Osteoblast (primary cell): Measurements from ENCODE around the gene C6orf136. TPM values are rescaled to one million over a fixed set of nuclear protein-coding genes. Genes with fewer than 3 reads are reported as not detected.

Source experiments
- DNase-seq: peaks from one replicate; pipeline ENCODE4 v3.0.0; 2011; ENCODE audit warnings: low spot score, mixed read lengths; ENCODE audit not compliant: insufficient read length; ENCODE audit errors: missing footprints
- H2AFZ ChIP-seq: 2 replicates; pipeline ENCODE4 v1.6.0; 2011; ENCODE audit warnings: mild to moderate bottlenecking, low read length
- H3K27ac ChIP-seq: 2 replicates; pipeline ENCODE4 v1.5.1; 2011; ENCODE audit warnings: mild to moderate bottlenecking, low read depth, low read length, moderate library complexity
- H3K27me3 ChIP-seq: 2 replicates; pipeline ENCODE4 v1.6.0; 2012; ENCODE audit warnings: mild to moderate bottlenecking, control low read depth, inconsistent platforms, low read length, moderate library complexity; ENCODE audit not compliant: insufficient read depth
- H3K36me3 ChIP-seq: 2 replicates; pipeline ENCODE4 v1.5.1; 2011; ENCODE audit warnings: mild to moderate bottlenecking, low read length, control low read depth, moderate library complexity; ENCODE audit not compliant: insufficient read depth
- H3K4me1 ChIP-seq: 2 replicates; pipeline ENCODE4 v1.5.1; 2011; ENCODE audit warnings: mild to moderate bottlenecking, low read length, control low read depth, moderate library complexity; ENCODE audit not compliant: insufficient read depth
- H3K4me2 ChIP-seq: 2 replicates; pipeline ENCODE4 v1.6.0; 2011; ENCODE audit warnings: mild to moderate bottlenecking, low read length; ENCODE audit not compliant: insufficient read depth
- H3K4me3 ChIP-seq: fragments of 200-600 bp; sonication (generic); 3 replicates; pipeline ENCODE4 v1.5.1; 2012; ENCODE audit warnings: mild to moderate bottlenecking, low read length, inconsistent platforms; ENCODE audit not compliant: insufficient read depth
- H3K79me2 ChIP-seq: 2 replicates; pipeline ENCODE4 v1.6.0; 2012; ENCODE audit warnings: mild to moderate bottlenecking, low read length, control low read depth, inconsistent platforms; ENCODE audit not compliant: insufficient read depth
- H3K9me3 ChIP-seq: 2 replicates; pipeline ENCODE4 v1.5.1; 2011; ENCODE audit warnings: low read depth, low read length, control low read depth
- H4K20me1 ChIP-seq: 2 replicates; pipeline ENCODE4 v1.6.0; 2012; ENCODE audit warnings: mild to moderate bottlenecking, low read length, control low read depth; ENCODE audit not compliant: insufficient read depth
- total RNA-seq: library from RNA; depleted of rRNA; stranded (reverse); fragments of >200 nt; gene quantifications from 2 replicates; pipeline ENCODE4 v1.2.3, GENCODE V29; 2012
- TF ChIP-seq, protein P1 (sequence below): IDR thresholded peaks from 2 replicates; pipeline ENCODE4 v1.5.1; 2011; ENCODE audit warnings: mild to moderate bottlenecking, low read depth, low read length, moderate library complexity; ENCODE audit errors: extremely low read depth

The C6orf136 gene
- total RNA-seq, 1 donor = 6.2 TPM

GRCh38 chr6:30688569-30688968, 41.6 kb downstream of the C6orf136 start:
- peak overlapping the region; percentile 91 for H3K27ac ChIP-seq
- H3K9me3 ChIP-seq = no peaks in the 10 kb centered on the region
- TF ChIP-seq, protein P1, sequence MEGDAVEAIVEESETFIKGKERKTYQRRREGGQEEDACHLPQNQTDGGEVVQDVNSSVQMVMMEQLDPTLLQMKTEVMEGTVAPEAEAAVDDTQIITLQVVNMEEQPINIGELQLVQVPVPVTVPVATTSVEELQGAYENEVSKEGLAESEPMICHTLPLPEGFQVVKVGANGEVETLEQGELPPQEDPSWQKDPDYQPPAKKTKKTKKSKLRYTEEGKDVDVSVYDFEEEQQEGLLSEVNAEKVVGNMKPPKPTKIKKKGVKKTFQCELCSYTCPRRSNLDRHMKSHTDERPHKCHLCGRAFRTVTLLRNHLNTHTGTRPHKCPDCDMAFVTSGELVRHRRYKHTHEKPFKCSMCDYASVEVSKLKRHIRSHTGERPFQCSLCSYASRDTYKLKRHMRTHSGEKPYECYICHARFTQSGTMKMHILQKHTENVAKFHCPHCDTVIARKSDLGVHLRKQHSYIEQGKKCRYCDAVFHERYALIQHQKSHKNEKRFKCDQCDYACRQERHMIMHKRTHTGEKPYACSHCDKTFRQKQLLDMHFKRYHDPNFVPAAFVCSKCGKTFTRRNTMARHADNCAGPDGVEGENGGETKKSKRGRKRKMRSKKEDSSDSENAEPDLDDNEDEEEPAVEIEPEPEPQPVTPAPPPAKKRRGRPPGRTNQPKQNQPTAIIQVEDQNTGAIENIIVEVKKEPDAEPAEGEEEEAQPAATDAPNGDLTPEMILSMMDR = no peak
- H3K4me2 ChIP-seq = peak overlapping the region; percentile 96
- no peak for DNase-seq
- H3K4me1 ChIP-seq = peaks cover 36% of the 10 kb centered on the region
- H3K79me2 ChIP-seq = peaks cover 57% of the 10 kb centered on the region
- peaks cover 23% of the 10 kb centered on the region for H4K20me1 ChIP-seq
- no peaks in the 10 kb centered on the region for H3K27me3 ChIP-seq
- peaks cover 7% of the 10 kb centered on the region for H3K36me3 ChIP-seq
- H2AFZ ChIP-seq = no peak overlapping the region
- H3K4me3 ChIP-seq = peak overlapping the region; percentile 96

- Histone ChIP-seq H3K27me3 (no peaks in the 10 kb centered on the region), H3K79me2 (peaks cover 50% of the 10 kb centered on the region), H3K36me3 (peaks cover 4% of the 10 kb centered on the region), H3K27ac (peak overlapping the region; percentile 91), H2AFZ (no peak overlapping the region), H3K4me1 (peaks cover 36% of the 10 kb centered on the region), H3K4me2 (peak overlapping the region; percentile 81), H4K20me1 (peaks cover 18% of the 10 kb centered on the region), H3K4me3 (no peak overlapping the region), H3K9me3 (no peaks in the 10 kb centered on the region)
- no peak for DNase-seq
- TF ChIP-seq, protein P1 = no peak
Observed at GRCh38 chr6:30689022-30689865, 42.3 kb downstream of the C6orf136 start.

GRCh38 chr6:30689985-30690384, 43.1 kb downstream of the C6orf136 start:
- Histone ChIP-seq H3K4me2 (peak overlapping the region; percentile 81), H3K4me1 (peaks cover 34% of the 10 kb centered on the region), H4K20me1 (peaks cover 13% of the 10 kb centered on the region), H3K79me2 (peaks cover 43% of the 10 kb centered on the region), H3K36me3 (peaks cover under 1% of the 10 kb centered on the region), H3K9me3 (no peaks in the 10 kb centered on the region), H3K4me3 (peak overlapping the region; percentile 85), H2AFZ (peak overlapping the region; percentile 95), H3K27me3 (no peaks in the 10 kb centered on the region), H3K27ac (peak overlapping the region; percentile 67)
- peak; percentile 55 for DNase-seq
- TF ChIP-seq, protein P1 = no peak
